RWPE1 (cell line): ENCODE measurements around the gene RCOR2.

ENCODE experiments used
- CTCF ChIA-PET: fragments of 350-600 bp; sonication (Branson Sonifier 250); formaldehyde crosslinking; extraction: SDS; loops from one replicate; lab custom pipeline; 2021; lab: Yijun Ruan, JAX
- POLR2A ChIA-PET: fragments of 400-600 bp; formaldehyde crosslinking; extraction: SDS; loops from one replicate; lab custom pipeline; 2020; ENCODE audit warnings: antibody characterized with exemption; ENCODE audit not compliant: low non-redundant PET; lab: Yijun Ruan, JAX
- DNase-seq: peaks from one replicate; pipeline ENCODE4 v3.0.0; 2012; ENCODE audit warnings: low spot score
- H3K27ac ChIP-seq: fragments of 450-650 bp; 2 replicates; pipeline ENCODE4 v1.5.1; 2017
- TF ChIP-seq, protein P1 (sequence below): fragments of 450-650 bp; conservative IDR thresholded peaks from 2 replicates; pipeline ENCODE4 v1.5.1; 2017; ENCODE audit warnings: low read depth, mild to moderate bottlenecking

Gene RCOR2

DNA sequence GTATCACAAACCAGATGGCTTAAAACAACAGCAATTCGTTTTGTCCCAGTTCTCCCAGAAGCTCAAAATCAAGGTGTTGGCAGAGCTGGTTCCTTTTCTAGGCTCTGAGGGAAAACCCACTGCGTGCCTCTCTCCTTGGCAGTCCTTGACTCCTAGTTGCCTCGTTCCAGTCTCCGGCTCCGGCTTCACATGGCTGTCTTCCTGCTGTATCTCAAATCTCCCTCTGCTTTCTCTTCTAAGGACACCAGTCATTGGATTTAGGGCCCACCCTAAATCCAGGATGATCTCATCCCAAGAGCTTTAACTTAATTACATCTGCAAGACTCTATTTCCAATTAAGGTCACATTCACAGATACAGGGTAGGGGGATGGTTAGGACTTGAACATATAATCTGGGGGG lies 12.7 kb upstream of the RCOR2 start:
- no peak overlapping the region for H3K27ac ChIP-seq
- ChIA-PET CTCF (interaction anchor here (0.9 kb wide), 1 partner anchor 24 kb away, joined by 4 read pairs; no protein-coding TSS in a partner anchor), POLR2A (no interaction called here)
- no peak for DNase-seq
- TF ChIP-seq, protein P1, sequence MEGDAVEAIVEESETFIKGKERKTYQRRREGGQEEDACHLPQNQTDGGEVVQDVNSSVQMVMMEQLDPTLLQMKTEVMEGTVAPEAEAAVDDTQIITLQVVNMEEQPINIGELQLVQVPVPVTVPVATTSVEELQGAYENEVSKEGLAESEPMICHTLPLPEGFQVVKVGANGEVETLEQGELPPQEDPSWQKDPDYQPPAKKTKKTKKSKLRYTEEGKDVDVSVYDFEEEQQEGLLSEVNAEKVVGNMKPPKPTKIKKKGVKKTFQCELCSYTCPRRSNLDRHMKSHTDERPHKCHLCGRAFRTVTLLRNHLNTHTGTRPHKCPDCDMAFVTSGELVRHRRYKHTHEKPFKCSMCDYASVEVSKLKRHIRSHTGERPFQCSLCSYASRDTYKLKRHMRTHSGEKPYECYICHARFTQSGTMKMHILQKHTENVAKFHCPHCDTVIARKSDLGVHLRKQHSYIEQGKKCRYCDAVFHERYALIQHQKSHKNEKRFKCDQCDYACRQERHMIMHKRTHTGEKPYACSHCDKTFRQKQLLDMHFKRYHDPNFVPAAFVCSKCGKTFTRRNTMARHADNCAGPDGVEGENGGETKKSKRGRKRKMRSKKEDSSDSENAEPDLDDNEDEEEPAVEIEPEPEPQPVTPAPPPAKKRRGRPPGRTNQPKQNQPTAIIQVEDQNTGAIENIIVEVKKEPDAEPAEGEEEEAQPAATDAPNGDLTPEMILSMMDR, result no peak

DNA sequence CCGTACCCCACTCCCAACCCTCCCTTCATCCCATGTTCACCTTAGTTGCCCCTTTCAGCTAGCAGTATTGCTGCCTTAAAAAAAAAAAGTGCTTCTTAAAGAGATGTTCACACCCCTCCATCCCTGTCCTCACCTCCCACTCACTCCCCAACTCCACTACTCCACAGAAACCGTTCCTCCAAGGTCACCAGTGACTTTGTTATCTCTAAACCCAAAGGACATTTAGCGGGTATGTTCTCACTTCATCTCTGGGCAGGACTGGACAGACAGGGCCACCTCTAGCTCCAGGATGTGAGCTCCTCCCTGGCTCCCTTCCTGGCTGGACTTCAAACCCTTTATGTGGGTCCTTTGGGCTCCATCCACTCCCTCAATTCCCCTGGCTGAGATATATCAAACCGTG lies 6.4 kb upstream of the RCOR2 start:
- TF ChIP-seq, protein P1, result no peak
- CTCF ChIA-PET, result no interaction called here
- no peak for DNase-seq
- H3K27ac ChIP-seq, result no peak overlapping the region
- POLR2A ChIA-PET, result no interaction called here

DNA sequence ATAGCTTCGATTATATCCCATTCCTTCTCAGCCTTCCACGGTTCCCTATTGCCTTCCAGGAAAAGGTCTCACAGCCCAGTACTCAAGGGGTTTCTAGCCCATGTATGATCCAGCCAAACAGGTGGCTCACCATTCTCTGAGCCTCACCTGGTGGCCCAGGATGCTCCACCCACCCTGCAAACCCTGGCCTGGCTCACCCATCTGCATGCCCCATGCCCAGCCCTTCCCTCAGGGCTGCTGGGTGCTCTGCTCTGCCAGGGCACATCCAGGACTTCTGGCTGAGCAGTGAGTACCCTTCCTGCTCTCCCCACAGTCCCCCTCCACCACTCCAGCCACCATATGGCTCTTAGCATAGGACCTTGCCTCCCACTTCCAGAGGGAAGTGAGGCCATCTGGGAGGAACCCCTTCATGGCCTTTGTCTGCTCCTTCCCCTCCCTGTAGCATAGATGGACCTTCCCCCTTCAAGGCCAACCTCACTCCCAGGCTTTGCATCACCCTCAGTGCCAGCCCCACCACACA lies 5.8 kb upstream of the RCOR2 start:
- DNase-seq, result no peak
- CTCF ChIA-PET, result interaction anchor here (0.5 kb wide), 1 partner anchor 260 kb away, joined by 3 read pairs; no protein-coding TSS in a partner anchor
- TF ChIP-seq, protein P1, result no peak
- no peak overlapping the region for H3K27ac ChIP-seq
- POLR2A ChIA-PET, result no interaction called here

DNA sequence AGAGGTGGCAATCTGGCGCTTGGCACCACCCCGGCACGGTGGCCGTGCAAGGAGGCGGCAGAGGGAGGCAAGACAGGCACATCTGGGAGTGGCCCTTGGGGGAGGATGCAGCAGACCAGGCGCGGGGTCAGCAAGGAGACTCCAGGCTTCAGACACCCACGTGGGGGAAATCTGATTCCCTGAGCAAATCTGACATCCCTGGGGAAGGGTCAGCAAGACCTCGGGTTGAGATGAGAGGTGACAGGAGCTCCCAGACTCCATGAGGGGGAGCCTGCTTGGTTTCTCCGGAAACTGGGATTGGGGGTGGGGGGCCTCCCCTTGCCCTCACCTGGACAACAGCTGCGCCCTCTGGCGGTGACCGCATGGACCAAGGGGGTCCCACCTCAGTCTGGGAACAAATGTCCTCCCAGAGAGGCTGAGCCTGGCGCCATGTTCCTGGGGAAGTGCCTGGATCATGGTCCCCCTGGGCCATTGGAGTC lies 4.0 kb upstream of the RCOR2 start:
- DNase-seq, result no peak
- POLR2A ChIA-PET, result no interaction called here
- H3K27ac ChIP-seq, result no peak overlapping the region
- TF ChIP-seq, protein P1, result no peak
- CTCF ChIA-PET, result no interaction called here

DNA sequence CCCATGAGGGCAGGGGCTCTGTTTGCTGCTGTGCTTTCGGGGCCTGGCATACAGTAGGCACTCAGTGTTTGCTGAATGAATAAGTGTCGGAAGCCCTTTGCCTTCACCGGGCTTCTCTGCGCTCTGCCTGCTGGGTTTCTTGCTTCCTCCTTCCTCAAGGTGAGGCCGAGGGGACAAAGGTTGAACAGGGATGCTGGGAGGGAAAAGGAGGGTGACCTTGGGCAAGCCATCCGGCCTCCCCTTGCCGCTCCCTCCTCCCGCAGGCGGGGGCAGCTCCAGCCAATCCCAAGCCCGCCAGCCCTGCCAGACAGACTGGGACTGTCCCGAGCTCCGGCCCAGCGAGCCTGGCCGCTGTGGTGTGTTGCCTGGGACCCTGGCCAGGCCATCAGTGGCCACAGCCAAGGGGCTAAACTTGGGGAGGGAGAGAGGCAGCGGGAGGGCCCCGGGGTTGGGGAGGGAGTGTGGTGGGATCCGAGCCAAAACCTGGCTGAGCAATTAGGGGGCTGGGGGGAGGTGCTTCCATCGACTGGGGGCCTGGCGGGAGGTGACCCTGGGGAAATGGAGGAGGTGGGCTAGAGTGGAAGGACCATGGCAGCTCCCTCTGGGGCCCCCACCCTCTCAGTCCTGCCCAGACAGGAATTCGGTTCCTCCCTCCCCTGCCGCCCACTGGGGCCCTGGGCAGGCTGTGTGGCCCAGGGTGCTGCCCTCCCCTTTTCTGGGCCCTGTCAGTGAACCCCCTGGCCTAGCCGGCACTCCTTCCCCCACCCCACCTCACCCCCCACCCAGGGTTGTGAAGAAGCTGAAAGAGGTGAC lies 3.4 kb upstream of the RCOR2 start:
- CTCF ChIA-PET, result no interaction called here
- POLR2A ChIA-PET, result no interaction called here
- TF ChIP-seq, protein P1, result no peak
- H3K27ac ChIP-seq, result peak overlapping the region; percentile 32
- no peak for DNase-seq

DNA sequence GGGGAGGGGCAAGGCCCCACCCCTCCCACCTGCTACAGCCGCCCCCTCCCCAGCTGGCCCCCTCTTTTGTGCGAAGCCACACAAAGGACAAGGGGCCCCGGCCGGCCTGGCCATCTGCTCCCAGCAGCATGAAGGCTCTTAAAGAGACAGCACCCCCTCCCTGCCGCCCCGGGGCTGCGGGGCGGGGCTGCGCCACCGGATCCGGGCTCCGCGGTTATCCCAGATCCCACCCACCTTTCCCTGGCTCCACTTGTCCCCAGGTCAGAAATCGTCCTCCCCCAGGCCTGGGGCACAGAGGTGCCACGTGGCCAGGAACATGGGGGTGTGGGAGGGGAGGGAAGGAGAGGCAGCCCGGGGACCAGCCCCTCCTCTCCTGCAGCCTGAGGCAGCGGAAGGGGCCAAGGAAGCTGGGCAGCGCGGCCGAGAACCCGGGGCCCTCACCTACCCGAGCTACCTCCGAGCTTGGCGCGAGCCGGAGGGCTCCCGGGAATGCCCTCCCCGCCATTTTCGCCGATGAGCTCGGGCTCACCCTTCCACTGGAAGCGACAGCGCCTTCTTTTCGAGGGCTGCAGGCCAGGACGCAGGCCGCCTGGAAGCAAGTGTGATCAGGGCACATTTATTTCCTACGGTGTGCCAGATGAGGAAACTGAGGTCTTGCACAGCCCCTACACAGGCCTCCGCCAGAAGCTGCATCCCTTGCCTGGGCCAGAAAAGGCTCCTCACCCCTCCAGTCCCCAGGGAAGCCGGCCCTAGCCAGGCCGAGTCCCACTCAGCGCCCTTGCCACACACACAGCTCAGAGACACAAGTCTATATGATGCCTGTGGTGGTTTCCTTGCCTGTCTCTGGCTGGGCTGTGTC lies 2.5 kb upstream of the RCOR2 start:
- DNase-seq, result no peak
- ChIA-PET POLR2A (no interaction called here), CTCF (no interaction called here)
- H3K27ac ChIP-seq, result peak overlapping the region; percentile 72
- TF ChIP-seq, protein P1, result no peak
